ENCODE data around the gene EXO5.
"Not testable (repeated sequence)": the region's sequence is repeated elsewhere in the genome, so short reads cannot be mapped to it uniquely, and the experiment has no call there.

Gene EXO5

GRCh38 chr1:40530735-40531380, 22.3 kb downstream of the EXO5 start:
- Mint-ChIP-seq H3K36me3 (ENCODE audit: insufficient read depth) (peaks cover 4% of the 10 kb centered on the region), H3K4me3 (peak overlapping the region; percentile 95 to 99), H3K4me1 (ENCODE audit: low read depth in 2 of 2) (peaks cover 14 to 27% of the 10 kb centered on the region in 2 donors), H3K9me3 (peaks cover 2 to 8% of the 10 kb centered on the region in 2 donors), H3K27me3 (peaks cover 9 to 15% of the 10 kb centered on the region in 2 donors), H3K27ac (peak overlapping the region; percentile 89 to 96)
- no peak for DNase-seq
- ATAC-seq (replicated peaks) = no peak

GRCh38 chr1:40531381-40532061, 23.0 kb downstream of the EXO5 start, which contains the start of gene ZNF684:
ZNF684 (plus strand) TSS chr1:40531637; CDS start chr1:40533167, 1,530 bp downstream.
- Mint-ChIP-seq H3K9me3 (peaks cover 2 to 8% of the 10 kb centered on the region in 2 donors), H3K27ac (peak within 1 kb of the TSS; percentile 89 to 96), H3K4me3 (peak within 1 kb of the TSS; percentile 95 to 99), H3K4me1 (ENCODE audit: low read depth in 2 of 2) (peaks cover 14 to 27% of the 10 kb centered on the region in 2 donors), H3K27me3 (peaks cover 8 to 9% of the 10 kb centered on the region in 2 donors), H3K36me3 (ENCODE audit: insufficient read depth) (peaks cover 4% of the 10 kb centered on the region)
- ATAC-seq (replicated peaks) (peak; percentile 97), DNase-seq (peak; percentile 71 to 74 (median 74))

DNA sequence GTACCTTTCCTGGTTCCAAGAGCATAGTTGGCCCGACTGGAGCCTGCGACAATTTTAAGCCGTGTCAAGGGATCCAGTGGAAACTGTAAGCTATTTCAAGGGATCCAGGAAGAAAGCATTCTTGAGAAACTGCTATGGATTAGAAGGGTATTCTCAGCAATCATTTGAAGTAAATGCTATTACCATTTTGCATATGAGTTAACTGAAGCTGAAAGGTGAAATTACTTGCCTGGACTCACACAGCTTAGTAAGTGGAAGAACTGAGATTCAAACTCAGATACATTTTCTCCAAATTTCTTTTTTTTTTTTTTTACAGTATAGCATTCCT, 23.5 kb downstream of the EXO5 start:
- ATAC-seq (replicated peaks) (no peak), DNase-seq (no peak)
- Mint-ChIP-seq H3K36me3 (ENCODE audit: insufficient read depth) (peaks cover 4% of the 10 kb centered on the region), H3K27me3 (peaks cover 8 to 9% of the 10 kb centered on the region in 2 donors), H3K4me1 (ENCODE audit: low read depth in 2 of 2) (peaks cover 14 to 27% of the 10 kb centered on the region in 2 donors), H3K4me3 (peak overlapping the region; percentile 95 to 99), H3K9me3 (peaks cover 2 to 8% of the 10 kb centered on the region in 2 donors), H3K27ac (peak overlapping the region; percentile 89 to 96)

DNA sequence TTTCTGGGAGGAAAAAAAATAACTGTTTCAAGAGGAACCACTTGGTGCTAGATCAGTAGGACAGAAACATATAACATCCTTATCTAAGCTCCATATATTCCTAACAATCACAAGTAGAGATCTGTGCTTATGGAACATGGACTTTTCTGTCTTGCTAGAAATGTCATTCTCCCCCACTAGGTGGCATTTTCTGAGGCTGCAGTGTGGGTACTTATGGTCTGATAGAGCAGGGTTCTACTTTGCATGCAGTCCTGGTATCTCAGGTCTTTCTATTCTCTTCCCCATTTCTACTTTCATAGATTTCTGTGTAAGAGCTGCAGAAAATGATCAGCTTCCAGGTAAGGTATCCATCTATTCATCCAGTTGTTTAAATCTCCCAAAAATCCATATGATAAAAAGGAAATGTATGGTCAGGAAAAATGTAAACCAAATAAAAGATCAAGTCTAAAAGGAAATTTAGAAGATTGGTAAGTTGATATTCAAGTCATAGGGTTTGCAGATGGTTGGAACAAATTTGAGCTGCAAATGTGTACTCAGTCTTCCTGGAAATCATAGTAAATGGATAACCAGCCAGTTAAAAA, 24.4 kb downstream of the EXO5 start:
- peak overlapping the region in 1 of 2 donors; percentile 96 for H3K27ac Mint-ChIP-seq
- peak in 1 of 3 experiments; percentile 15 for DNase-seq
- peaks cover 14 to 27% of the 10 kb centered on the region in 2 donors for H3K4me1 Mint-ChIP-seq (ENCODE audit: low read depth in 2 of 2)
- H3K36me3 Mint-ChIP-seq (ENCODE audit: insufficient read depth) = peaks cover 4% of the 10 kb centered on the region
- H3K4me3 Mint-ChIP-seq = peak overlapping the region; percentile 95 to 99
- no peak for ATAC-seq (replicated peaks)
- peaks cover 2 to 8% of the 10 kb centered on the region in 2 donors for H3K9me3 Mint-ChIP-seq
- peaks cover 8 to 9% of the 10 kb centered on the region in 2 donors for H3K27me3 Mint-ChIP-seq

GRCh38 chr1:40534589-40534988, 26.0 kb downstream of the EXO5 start:
- Mint-ChIP-seq H3K9me3 (peaks cover 2 to 8% of the 10 kb centered on the region in 2 donors), H3K4me1 (ENCODE audit: low read depth in 2 of 2) (peaks cover 14 to 27% of the 10 kb centered on the region in 2 donors), H3K27ac (no peak overlapping the region), H3K36me3 (ENCODE audit: insufficient read depth) (peaks cover 4% of the 10 kb centered on the region), H3K4me3 (no peak overlapping the region), H3K27me3 (peaks cover 0 to 8% of the 10 kb centered on the region in 2 donors)
- DNase-seq = no peak
- ATAC-seq (replicated peaks) = no peak

- H3K4me1 Mint-ChIP-seq (ENCODE audit: low read depth in 2 of 2) = peaks cover 14 to 24% of the 10 kb centered on the region in 2 donors
Observed at GRCh38 chr1:40535732-40536131, 27.2 kb downstream of the EXO5 start.

DNA sequence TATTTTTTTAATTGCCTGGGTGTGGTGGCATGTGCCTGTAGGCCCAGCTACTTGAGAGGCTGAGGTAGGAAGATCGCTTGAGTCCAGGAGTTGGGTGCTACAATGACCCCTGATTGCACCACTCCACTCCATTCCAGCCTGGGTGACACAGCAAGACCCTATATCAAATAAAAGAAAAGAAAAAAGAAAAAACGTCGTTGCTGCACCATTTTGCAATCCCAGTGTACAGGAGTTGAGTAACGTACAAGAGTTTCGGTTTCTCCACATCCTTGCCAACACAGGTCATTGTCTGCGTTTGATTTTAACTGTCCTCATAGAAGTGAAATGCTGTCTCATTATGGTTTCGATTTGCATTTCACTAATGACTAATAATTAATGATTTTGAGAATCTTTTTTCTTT, 30.8 kb downstream of the EXO5 start:
- peaks cover 5% of the 10 kb centered on the region for H3K36me3 Mint-ChIP-seq (ENCODE audit: insufficient read depth)
- no peaks in the 10 kb centered on the region for H3K4me1 Mint-ChIP-seq (ENCODE audit: low read depth in 2 of 2)
- peak overlapping the region in 1 of 2 donors; percentile 29 for H3K4me3 Mint-ChIP-seq
- ATAC-seq (replicated peaks) (no peak), DNase-seq (no peak)
- no peaks in the 10 kb centered on the region for H3K9me3 Mint-ChIP-seq
- no peaks in the 10 kb centered on the region for H3K27me3 Mint-ChIP-seq
- peak overlapping the region in 1 of 2 donors; percentile 9 for H3K27ac Mint-ChIP-seq

More at GRCh38 chr1:40535732-40536131, 27.2 kb downstream of the EXO5 start:
- H3K27ac Mint-ChIP-seq = no peak overlapping the region
- no peak overlapping the region for H3K4me3 Mint-ChIP-seq
- DNase-seq = no peak
- peaks cover 4% of the 10 kb centered on the region for H3K36me3 Mint-ChIP-seq (ENCODE audit: insufficient read depth)
- no peak for ATAC-seq (replicated peaks)
- H3K27me3 Mint-ChIP-seq = no peaks in the 10 kb centered on the region
- H3K9me3 Mint-ChIP-seq = peaks cover 2 to 8% of the 10 kb centered on the region in 2 donors

DNA sequence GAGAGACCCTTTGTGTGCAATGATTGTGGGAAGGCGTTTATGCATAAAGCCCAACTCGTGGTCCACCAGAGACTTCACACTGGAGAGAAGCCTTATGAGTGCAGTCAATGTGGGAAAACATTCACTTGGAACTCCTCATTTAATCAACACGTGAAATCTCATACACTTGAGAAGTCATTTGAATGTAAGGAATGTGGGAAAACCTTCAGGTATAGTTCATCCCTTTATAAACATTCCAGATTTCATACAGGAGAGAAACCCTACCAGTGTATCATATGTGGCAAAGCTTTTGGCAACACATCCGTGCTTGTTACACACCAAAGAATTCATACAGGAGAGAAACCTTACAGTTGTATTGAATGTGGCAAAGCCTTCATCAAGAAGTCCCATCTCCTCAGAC, 38.4 kb downstream of the EXO5 start:
- no peaks in the 10 kb centered on the region for H3K27me3 Mint-ChIP-seq
- peaks cover 23% of the 10 kb centered on the region for H3K36me3 Mint-ChIP-seq (ENCODE audit: insufficient read depth)

GRCh38 chr1:40553017-40553416, 44.5 kb downstream of the EXO5 start:
- no peak overlapping the region for H3K4me3 Mint-ChIP-seq
- H3K27ac Mint-ChIP-seq = no peak overlapping the region
- no peaks in the 10 kb centered on the region for H3K27me3 Mint-ChIP-seq
- no peaks in the 10 kb centered on the region for H3K4me1 Mint-ChIP-seq (ENCODE audit: low read depth in 2 of 2)
- DNase-seq (no peak), ATAC-seq (replicated peaks) (no peak)
- H3K9me3 Mint-ChIP-seq = no peaks in the 10 kb centered on the region
- peaks cover 5% of the 10 kb centered on the region for H3K36me3 Mint-ChIP-seq (ENCODE audit: insufficient read depth)

More for the DNA sequence above, 38.4 kb downstream of the EXO5 start:
- H3K9me3 Mint-ChIP-seq = peaks cover 0 to 3% of the 10 kb centered on the region in 2 donors
- ATAC-seq (replicated peaks) (no peak), DNase-seq (no peak)
- no peak overlapping the region for H3K27ac Mint-ChIP-seq
- H3K4me3 Mint-ChIP-seq = no peak overlapping the region
- H3K4me1 Mint-ChIP-seq (ENCODE audit: low read depth in 2 of 2) = no peaks in the 10 kb centered on the region

- H3K4me3 Mint-ChIP-seq; H3K9me3 Mint-ChIP-seq; H3K27me3 Mint-ChIP-seq; H3K36me3 Mint-ChIP-seq (ENCODE audit: insufficient read depth); H3K4me1 Mint-ChIP-seq (ENCODE audit: low read depth in 2 of 2); H3K27ac Mint-ChIP-seq; ATAC-seq (replicated peaks); DNase-seq: not testable (repeated sequence)
Observed at GRCh38 chr1:40554807-40555206, 46.2 kb downstream of the EXO5 start.

- H3K36me3 Mint-ChIP-seq (ENCODE audit: insufficient read depth) = no peaks in the 10 kb centered on the region
- no peaks in the 10 kb centered on the region for H3K9me3 Mint-ChIP-seq
- no peak overlapping the region for H3K4me3 Mint-ChIP-seq
- no peaks in the 10 kb centered on the region for H3K4me1 Mint-ChIP-seq (ENCODE audit: low read depth in 2 of 2)
- no peaks in the 10 kb centered on the region for H3K27me3 Mint-ChIP-seq
- no peak for DNase-seq
- no peak overlapping the region for H3K27ac Mint-ChIP-seq
- ATAC-seq (replicated peaks) = no peak
Observed at GRCh38 chr1:40556121-40556520, 47.6 kb downstream of the EXO5 start.

DNA sequence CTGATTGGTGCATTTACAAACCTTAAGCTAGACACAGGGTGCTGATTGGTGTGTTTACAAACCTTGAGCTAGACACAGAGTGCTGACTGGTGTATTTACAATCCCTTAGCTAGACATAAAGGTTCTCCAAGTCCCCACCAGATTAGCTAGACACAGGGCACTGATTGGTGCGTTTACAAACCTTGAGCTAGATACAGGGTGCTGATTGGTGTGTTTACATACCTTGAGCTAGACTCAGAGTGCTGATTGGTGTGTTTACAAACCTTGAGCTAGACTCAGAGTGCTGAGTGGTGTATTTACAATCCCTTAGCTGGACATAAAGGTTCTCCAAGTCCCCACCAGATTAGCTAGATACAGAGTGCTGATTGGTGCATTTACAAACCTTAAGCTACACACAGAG, 49.7 kb downstream of the EXO5 start:
- not testable (repeated sequence) for H3K36me3 Mint-ChIP-seq (ENCODE audit: insufficient read depth); H3K4me1 Mint-ChIP-seq (ENCODE audit: low read depth in 2 of 2); ATAC-seq (replicated peaks); H3K4me3 Mint-ChIP-seq; H3K27me3 Mint-ChIP-seq; H3K9me3 Mint-ChIP-seq; H3K27ac Mint-ChIP-seq; DNase-seq

DNA sequence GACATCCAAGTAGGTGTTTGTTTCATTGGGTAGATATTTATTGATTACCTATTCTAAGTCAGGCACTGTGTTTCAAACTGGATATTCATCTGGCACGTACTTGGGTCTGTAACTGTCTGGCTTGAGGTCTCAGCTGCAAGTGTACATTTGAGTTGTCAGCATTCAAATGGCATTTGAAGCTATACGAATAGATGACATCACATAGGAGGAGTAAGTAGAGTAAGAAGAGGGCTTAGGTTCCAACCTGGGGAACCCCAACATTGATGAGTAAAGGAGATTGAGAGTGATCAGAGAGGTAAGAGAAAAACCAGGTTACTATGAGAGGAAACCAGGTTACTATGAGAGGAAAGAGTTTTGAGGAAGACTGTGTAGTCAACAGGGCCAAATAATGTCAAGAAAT, 53.6 kb downstream of the EXO5 start:
- Mint-ChIP-seq H3K27ac (no peak overlapping the region), H3K27me3 (peaks cover 16 to 30% of the 10 kb centered on the region in 2 donors), H3K4me1 (ENCODE audit: low read depth in 2 of 2) (no peaks in the 10 kb centered on the region), H3K36me3 (ENCODE audit: insufficient read depth) (no peaks in the 10 kb centered on the region), H3K9me3 (no peaks in the 10 kb centered on the region), H3K4me3 (no peak overlapping the region)
- no peak for ATAC-seq (replicated peaks)
- no peak for DNase-seq
